Motor neuron (in vitro differentiated cells): ENCODE data around the gene OR4D10. TPM values are rescaled to one million over a fixed set of nuclear protein-coding genes. Genes with fewer than 3 reads are reported as not detected.
"Not testable (repeated sequence)": the region's sequence is repeated elsewhere in the genome, so short reads cannot be mapped to it uniquely, and the experiment has no call there.

Source experiments
- ATAC-seq, 8 experiments: fragments of 200-7000 bp; cut with Tn5 transposase; replicated peaks in 6 of 8; 2 replicates each; pipeline ENCODE4 v1.8.0; 2021; ENCODE audit warnings: mild to moderate bottlenecking in 8 of 8, moderate library complexity in 8 of 8
- H3K27ac ChIP-seq, 2 donors: fragments of 250-450 bp; sonication (Bioruptor Pico); 2 replicates each; pipeline ENCODE4 v1.9.0; 2021; ENCODE audit warnings: antibody characterized with exemption in 2 of 2, mild to moderate bottlenecking in 2 of 2, moderate library complexity in 1 of 2
- H3K4me1 ChIP-seq, 2 donors: fragments of 250-450 bp; sonication (Bioruptor Pico); replicated peaks in 1 of 2; 2 replicates each; pipeline ENCODE4 v1.6.1; 2021; ENCODE audit warnings: antibody characterized with exemption in 2 of 2, mild to moderate bottlenecking in 2 of 2, moderate library complexity in 1 of 2
- H3K4me3 ChIP-seq, 5 donors: fragments of 250-450 bp; sonication (Bioruptor Pico); 2 replicates each; pipeline ENCODE4 v1.9.0; 2021; ENCODE audit warnings: antibody characterized with exemption in 5 of 5, mild to moderate bottlenecking in 5 of 5, moderate library complexity in 4 of 5
- WGBS, 10 experiments: fragments of 450-650 bp; shearing (Covaris generic); methylation state at CpG; one replicate each; pipeline ENCODE4 v1.0.0; 2022; 5-methylcytosine and 5-hydroxymethylcytosine counted together
- in situ Hi-C, 9 experiments: fragments of 400-800 bp; cut with MboI; loops; one replicate each; pipeline ENCODE4 v1.15.0; 2021; ENCODE audit warnings: low sequenced_read_pairs in 9 of 9, low pct_unique_long_range_greater_than_20kb in 2 of 9; ENCODE audit not compliant: unreplicated experiment in 9 of 9
- total RNA-seq, 8 experiments: library from RNA; unstranded; fragments of 300-600 nt; gene quantifications; 2 replicates each; pipeline versions ENCODE4 v1.2.3 to v1.2.4, GENCODE V29; 2022

OR4D10 gene
- total RNA-seq, result under 1 TPM in 2 of 8 experiments, not detected in 6; 0.14 to 0.43 TPM

DNA sequence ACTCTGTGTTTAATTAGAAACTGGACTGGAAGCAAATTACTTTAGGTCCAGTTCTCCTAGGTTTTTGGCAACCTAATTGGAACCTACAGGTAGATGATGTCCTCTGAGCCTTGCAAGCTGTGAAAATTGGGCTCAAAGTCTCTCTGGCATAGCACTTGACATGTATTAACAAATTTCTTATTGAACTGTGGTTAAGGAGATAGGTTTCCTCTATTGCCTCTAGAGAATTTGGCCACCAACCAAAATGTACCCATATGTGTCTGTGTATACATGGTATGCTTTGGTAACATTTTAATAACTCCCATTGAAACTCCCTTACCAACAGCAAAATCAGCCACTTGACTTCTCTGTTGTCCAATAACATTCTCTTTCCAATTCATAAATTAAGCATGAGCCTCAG lies at the start of gene OR4D10:
Gene OR4D10, plus strand, starts transcription at position 301 of the 400 bp plus-strand sequence. CDS start 4,115 bp downstream, outside the sequence.
- peaks cover 0 to 2% of the 10 kb centered on the region in 2 donors for H3K4me1 ChIP-seq
- H3K4me3 ChIP-seq, result no peak within 1 kb of the TSS
- ATAC-seq, result no peak
- in situ Hi-C loops, result no loop called here
- H3K27ac ChIP-seq, result no peak within 1 kb of the TSS

DNA sequence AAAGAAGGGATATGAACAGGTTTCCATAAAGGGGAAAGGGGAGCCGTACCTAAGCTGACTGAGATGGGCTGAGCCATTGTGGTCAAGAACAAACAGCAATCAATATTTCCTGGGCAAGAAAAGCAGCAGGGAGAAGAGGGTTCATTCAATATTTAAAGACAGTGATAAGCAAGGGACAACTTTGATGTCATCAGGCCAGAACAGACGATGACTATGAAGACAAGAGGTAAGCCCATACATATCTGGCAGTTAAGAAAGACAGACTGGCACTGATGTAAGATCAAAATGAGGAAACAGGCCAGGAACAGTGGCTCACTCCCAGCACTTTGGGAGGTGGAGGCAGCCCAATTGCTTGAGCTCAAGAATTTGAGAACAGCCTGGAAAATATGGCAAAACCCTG lies 49.3 kb upstream of the OR4D10 start:
- 0 to 100% (median 50%) methylated on average over 1 to 2 of the region's 2 CpGs; no CpG with 5 or more reads in 2 of the 10 experiments for WGBS, 10 experiments
- H3K4me1 ChIP-seq, result peaks cover 0 to 14% of the 10 kb centered on the region in 2 donors
- in situ Hi-C loops, result loop anchor here in 1 of 9 experiments (10.0 kb wide), 1 partner anchor 259 kb away; no protein-coding TSS in a partner anchor
- no peak overlapping the region for H3K27ac ChIP-seq
- no peak for ATAC-seq
- no peak overlapping the region for H3K4me3 ChIP-seq

DNA sequence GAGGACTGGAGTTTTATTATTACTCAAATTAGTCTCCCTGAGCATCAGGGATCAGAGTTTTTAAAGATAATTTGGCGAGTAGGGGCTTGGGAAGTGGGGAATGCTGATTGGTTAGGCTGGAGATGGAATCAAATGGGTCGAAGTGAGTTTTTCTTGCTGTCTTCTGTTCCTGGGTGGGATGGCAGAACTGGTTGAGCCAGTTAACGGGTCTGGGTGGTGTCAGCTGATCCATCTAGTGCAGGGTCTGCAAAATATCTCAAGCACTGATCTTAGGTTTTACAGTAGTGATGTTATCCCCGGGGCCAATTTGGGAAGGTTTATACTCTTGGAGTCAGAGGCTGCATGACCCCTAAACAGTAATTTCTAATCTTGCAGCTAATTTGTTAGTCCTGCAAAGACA lies 48.0 kb upstream of the OR4D10 start:
- H3K27ac ChIP-seq, result no peak overlapping the region
- in situ Hi-C loops, result loop anchor here in 3 of 9 experiments (10.0 to 25.0 kb wide), 2 partner anchors 238 to 260 kb away; no protein-coding TSS in a partner anchor
- 0 to 100% (median 40%) methylated on average over 1 to 3 of the region's 4 CpGs; no CpG with 5 or more reads in 4 of the 10 experiments for WGBS, 10 experiments
- no peak overlapping the region for H3K4me3 ChIP-seq
- H3K4me1 ChIP-seq, result peaks cover 0 to 14% of the 10 kb centered on the region in 2 donors
- ATAC-seq, result no peak

DNA sequence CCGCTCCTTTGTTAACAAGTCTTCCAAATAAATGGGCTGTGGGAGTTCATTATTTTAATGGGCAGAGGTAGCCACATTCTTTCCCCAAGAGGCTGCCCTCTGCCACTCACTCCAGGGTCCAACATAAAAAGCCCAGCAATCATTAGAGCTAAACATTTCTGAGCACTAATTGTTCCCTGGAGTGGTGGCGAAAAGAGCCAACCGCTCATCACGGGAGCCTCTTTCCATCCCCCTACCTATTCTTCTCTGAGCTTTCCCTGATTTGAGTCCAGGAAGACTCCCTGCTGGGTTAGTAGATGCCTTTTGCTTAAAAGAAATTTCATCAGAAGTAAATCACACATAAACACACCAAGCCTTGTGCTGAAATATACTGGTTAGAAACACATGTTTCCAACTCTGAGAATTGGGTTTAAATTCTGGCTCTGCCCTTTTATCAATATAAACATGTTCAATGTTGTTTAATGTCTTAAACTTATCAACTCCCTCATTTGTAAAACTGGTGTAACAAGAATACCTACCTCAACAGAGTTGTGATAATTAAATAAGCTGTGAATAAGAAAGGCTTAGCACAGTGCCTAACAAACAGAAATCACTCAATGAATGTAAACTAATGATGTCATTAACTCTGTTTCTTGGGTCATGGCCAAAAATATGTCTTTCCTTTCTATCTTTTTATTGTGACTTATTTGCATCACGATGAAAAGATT lies 46.6 kb upstream of the OR4D10 start, which contains the start of gene OR5A2:
Gene OR5A2, minus strand, starts transcription at position 53 of the 707 bp plus-strand sequence. CDS start 3,460 bp downstream, outside the sequence.
- ATAC-seq, result peak in 1 of 8 experiments; percentile 34
- Histone ChIP-seq H3K4me1 (peaks cover 0 to 14% of the 10 kb centered on the region in 2 donors), H3K4me3 (no peak within 1 kb of the TSS), H3K27ac (no peak within 1 kb of the TSS)
- WGBS, 10 experiments, result 31 to 88% (median 59%) methylated on average over 1 to 5 of the region's 5 CpGs
- in situ Hi-C loops, result loop anchor here in 3 of 9 experiments (10.0 to 25.0 kb wide), 2 partner anchors 239 to 262 kb away; no protein-coding TSS in a partner anchor

DNA sequence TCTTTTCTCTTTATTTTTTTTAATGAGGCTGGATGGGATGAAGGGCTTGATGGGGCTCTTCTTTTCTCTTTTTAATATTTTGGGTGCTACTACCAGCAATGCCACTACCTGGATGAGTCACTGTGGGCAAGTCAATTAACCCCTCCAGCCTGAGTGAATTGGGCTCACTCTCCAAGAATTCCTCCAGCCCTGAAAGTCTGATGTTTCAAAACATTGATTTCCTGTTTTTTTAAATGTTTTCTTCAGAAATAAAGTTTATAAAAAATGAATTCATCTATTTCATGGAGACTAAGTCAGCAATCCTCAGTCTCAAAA lies 46.1 kb upstream of the OR4D10 start:
- H3K27ac ChIP-seq, result no peak overlapping the region
- no peak overlapping the region for H3K4me3 ChIP-seq
- in situ Hi-C loops, result loop anchor here in 3 of 9 experiments (10.0 to 25.0 kb wide), 2 partner anchors 240 to 262 kb away; no protein-coding TSS in a partner anchor
- ATAC-seq, result no peak
- H3K4me1 ChIP-seq, result peaks cover 0 to 14% of the 10 kb centered on the region in 2 donors

DNA sequence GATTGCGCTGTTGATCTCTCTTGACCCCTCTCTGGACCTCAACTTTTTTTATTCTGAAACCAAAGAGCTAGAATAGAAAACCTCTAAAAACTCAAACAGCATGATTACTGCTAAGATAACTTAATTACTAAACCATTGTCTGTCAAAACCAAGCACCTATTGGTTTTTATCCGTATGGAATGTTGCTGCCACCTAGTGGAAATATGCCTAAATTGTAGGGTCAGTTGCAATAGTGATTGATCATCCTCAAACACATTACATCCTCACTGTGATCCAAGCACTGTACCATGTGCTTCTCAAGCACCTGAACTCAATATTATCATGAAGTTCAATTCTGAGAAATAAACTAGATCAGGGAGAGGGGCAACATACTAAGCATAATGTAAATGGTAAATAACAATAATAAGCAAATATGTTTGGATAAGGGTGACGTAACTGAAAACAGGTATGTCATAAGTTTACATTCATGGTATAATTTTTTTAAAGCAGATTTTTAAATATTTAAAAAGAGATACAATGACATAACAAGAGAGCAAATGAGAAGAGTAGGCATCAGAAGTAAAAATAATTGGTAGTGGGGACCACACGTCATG lies 43.1 kb upstream of the OR4D10 start:
- 50 to 88% (median 66%) methylated on average over 2 to 4 of the region's 4 CpGs; no CpG with 5 or more reads in 1 of the 10 experiments for WGBS, 10 experiments
- Histone ChIP-seq H3K27ac (no peak overlapping the region), H3K4me1 (peaks cover 0 to 14% of the 10 kb centered on the region in 2 donors), H3K4me3 (no peak overlapping the region)
- ATAC-seq, result peak in 3 of 8 experiments; percentile 75 to 77 (median 76)
- in situ Hi-C loops, result loop anchor here in 3 of 9 experiments (10.0 to 25.0 kb wide), 2 partner anchors 243 to 265 kb away; no protein-coding TSS in a partner anchor

DNA sequence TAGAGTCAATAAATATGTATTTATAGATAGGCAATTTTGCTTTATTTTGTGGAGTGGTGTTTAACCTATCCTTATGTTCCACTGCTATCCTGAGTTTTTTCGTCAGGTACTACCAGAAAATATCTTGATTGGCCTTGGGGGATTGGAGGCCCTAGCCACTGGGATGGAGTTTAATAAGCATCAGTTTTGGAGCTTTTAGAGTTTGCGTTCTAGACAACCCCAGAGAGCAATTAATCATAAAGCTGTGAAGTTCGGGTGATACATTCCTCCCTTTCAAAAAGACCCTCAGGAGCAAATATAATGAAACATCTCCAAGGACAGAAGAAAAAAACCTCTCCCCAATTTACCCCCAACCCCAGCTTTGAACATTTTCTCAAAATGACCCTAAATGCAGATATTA lies 36.9 kb upstream of the OR4D10 start, which contains the start of gene OR5A1:
Gene OR5A1, plus strand, starts transcription at position 301 of the 400 bp plus-strand sequence. CDS start 6,700 bp downstream, outside the sequence.
- in situ Hi-C loops, result loop anchor here in 2 of 9 experiments (25.0 kb wide), 1 partner anchor 249 kb away; no protein-coding TSS in a partner anchor
- no peak within 1 kb of the TSS for H3K27ac ChIP-seq
- no peak for ATAC-seq
- no peak within 1 kb of the TSS for H3K4me3 ChIP-seq
- 0 to 92% (median 73%) methylated on average over 2 to 3 of the region's 3 CpGs; no CpG with 5 or more reads in 1 of the 10 experiments for WGBS, 10 experiments
- H3K4me1 ChIP-seq, result no peaks in the 10 kb centered on the region

DNA sequence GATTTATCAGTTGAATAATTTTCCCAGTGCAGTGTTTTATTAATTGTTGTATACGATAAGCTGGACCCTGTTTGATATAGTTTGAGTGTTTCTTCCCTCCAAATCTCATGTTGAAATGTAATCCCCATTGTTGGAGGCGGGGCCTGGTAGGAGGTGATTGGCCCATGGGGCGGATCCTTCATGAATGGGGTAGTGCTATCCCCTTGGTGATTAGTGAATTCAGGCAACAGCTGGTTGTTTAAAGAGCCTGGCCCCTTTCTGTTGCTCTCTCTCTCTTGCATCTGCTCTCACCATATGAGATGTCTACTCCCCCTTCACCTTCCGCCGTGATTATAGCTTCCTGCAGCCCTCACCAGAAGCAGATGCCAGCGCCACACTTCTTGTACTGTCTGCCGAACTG lies 35.3 kb upstream of the OR4D10 start:
- ATAC-seq, result no peak
- H3K4me1 ChIP-seq, result no peaks in the 10 kb centered on the region
- no peak overlapping the region for H3K4me3 ChIP-seq
- in situ Hi-C loops, result loop anchor here in 2 of 9 experiments (25.0 kb wide), 1 partner anchor 250 kb away; no protein-coding TSS in a partner anchor
- WGBS, 10 experiments, result 18 to 93% (median 85%) methylated on average over 2 to 7 of the region's 7 CpGs; no CpG with 5 or more reads in 1 of the 10 experiments
- no peak overlapping the region for H3K27ac ChIP-seq

DNA sequence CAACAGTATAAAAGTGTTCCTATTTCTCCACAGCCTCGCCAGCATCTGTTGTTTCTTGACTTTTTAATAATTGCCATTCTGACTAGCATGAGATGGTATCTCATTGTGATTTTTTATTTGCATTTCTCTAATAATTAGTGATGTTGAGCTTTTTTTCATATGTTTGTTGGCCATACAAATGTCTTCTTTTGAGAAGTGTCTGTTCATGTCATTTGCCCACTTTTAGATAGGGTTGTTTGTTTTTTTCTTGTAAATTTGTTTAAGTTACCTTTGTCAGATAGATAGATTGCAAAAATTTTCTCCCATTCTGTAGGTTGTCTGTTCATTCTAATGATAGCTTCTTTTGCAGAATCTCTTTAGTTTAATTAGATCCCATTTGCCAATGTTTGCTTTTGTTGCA lies 27.5 kb upstream of the OR4D10 start:
- not testable (repeated sequence) for H3K4me3 ChIP-seq, H3K4me1 ChIP-seq, ATAC-seq, H3K27ac ChIP-seq
- in situ Hi-C loops, result loop anchor here in 2 of 9 experiments (25.0 kb wide), 1 partner anchor 258 kb away; no protein-coding TSS in a partner anchor
- 0 to 100% (median 0%) methylated on average over 1 of the region's 1 CpG; no CpG with 5 or more reads in 6 of the 10 experiments for WGBS, 10 experiments

DNA sequence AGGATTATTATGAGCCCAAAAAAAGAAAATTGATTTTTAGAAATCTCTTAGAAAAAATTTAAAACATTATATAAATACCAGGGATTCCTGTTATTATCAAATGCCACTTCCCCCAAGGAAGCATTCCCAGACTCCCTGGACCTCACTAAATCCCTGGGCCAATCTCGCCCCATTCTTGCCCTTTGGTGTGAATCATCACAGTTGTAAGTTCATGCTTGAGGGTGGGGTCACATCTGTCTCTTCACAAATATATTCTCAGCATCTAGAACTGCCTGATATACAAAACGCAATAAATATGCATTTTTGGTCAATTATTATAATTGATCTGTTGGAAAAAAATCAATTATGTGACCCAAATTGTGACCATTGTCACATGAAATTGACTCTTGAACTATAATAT lies 24.6 kb upstream of the OR4D10 start:
- WGBS, 10 experiments, result 0 to 100% (median 60%) methylated on average over 1 to 2 of the region's 2 CpGs; no CpG with 5 or more reads in 3 of the 10 experiments
- peak in 2 of 8 experiments; percentile 67 to 91 for ATAC-seq
- in situ Hi-C loops, result loop anchor here in 2 of 9 experiments (25.0 kb wide), 1 partner anchor 261 kb away; no protein-coding TSS in a partner anchor
- H3K4me3 ChIP-seq, result no peak overlapping the region
- H3K4me1 ChIP-seq, result no peaks in the 10 kb centered on the region
- H3K27ac ChIP-seq, result no peak overlapping the region

DNA sequence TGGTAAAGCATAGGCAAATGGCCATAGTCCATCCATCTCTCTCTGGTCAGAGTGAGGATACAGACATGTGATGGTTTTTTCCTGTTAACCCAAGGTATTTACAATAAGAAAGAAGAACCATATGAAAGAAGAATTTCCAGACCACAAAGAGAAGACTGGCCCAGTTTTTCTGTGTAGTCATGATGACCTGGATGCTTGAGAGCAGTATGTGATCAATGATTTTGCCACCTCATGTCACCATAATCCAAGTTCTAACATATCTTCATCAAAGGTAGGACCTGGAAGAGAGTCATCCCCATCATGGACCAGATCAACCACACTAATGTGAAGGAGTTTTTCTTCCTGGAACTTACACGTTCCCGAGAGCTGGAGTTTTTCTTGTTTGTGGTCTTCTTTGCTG lies 16.5 kb upstream of the OR4D10 start, which contains the start of gene OR4D6:
Gene OR4D6, plus strand, starts transcription at position 301 of the 400 bp plus-strand sequence. Its CDS starts 0 bp downstream, at position 301.
- no peak for ATAC-seq
- 0 to 100% (median 100%) methylated on average over 1 to 2 of the region's 2 CpGs; no CpG with 5 or more reads in 6 of the 10 experiments for WGBS, 10 experiments
- H3K4me1 ChIP-seq, result no peaks in the 10 kb centered on the region
- in situ Hi-C loops, result no loop called here
- no peak within 1 kb of the TSS for H3K27ac ChIP-seq
- no peak within 1 kb of the TSS for H3K4me3 ChIP-seq

DNA sequence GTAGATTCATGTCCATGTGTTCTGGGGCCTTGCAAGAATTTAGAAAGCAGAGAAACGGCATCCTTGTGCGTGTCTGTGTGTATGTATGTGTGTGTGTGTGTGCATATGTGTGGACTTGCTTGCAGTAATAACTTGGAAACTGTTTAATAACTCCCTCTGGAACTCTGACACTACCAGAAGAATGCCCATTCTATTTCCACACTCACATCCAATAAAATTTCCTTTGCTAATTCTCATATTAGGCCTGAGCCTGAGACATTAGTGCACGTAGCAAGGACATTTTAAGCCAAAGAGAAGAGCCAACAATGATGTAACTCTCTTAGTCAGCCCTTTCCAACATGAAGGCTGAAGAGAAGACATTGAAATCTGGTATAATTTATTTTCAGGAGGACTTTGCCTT lies 13.2 kb upstream of the OR4D10 start:
- 0 to 100% (median 78%) methylated on average over 1 to 3 of the region's 3 CpGs; no CpG with 5 or more reads in 2 of the 10 experiments for WGBS, 10 experiments
- no peaks in the 10 kb centered on the region for H3K4me1 ChIP-seq
- H3K4me3 ChIP-seq, result no peak overlapping the region
- H3K27ac ChIP-seq, result no peak overlapping the region
- in situ Hi-C loops, result no loop called here
- no peak for ATAC-seq
